ENCODE measurements around the gene CDKAL1. TPM values are rescaled to one million over a fixed set of nuclear protein-coding genes. Genes with fewer than 3 reads are reported as not detected.

Gene CDKAL1
- total and polyA plus RNA-seq, 10 donors: 4.8 to 26.9 (median 20.1) TPM

DNA sequence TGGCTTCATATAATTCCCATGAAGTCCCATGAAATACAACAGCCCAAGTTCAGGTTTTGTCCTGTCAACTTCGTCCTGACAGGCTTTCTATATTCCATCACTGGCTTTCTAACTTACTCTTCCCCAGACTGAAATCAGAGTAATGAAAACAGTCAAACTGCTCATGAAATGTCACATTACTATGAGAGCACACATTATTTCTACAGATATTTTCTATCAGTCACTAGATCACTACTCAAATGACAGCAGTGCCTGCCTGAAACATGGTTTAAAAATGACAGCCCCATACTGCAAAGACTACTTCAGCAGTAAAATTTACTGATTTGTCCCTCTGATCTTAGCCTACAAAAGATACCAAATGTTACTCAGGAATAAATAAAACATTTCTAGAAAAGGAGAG, 616.4 kb downstream of the CDKAL1 start:
- H3K4me1 ChIP-seq: peaks cover 0 to 2% (median 0%) of the 10 kb centered on the region in 6 donors
- no peaks in the 10 kb centered on the region for H3K36me3 ChIP-seq
- H3K27ac ChIP-seq: no peak overlapping the region
- 83 to 100% (median 90%) methylated on average over 1 of the region's 1 CpG for WGBS, 5 donors
- H3K27me3 ChIP-seq (replicated peaks in 1 of 7): no peaks in the 10 kb centered on the region
- DNase-seq: no peak
- H3K9me3 ChIP-seq: no peaks in the 10 kb centered on the region
- TF ChIP-seq POLR2AphosphoS5 (IDR thresholded peaks at IDR 0.05): no peak
- intact Hi-C loops (cut with DNase I; ENCODE audit: low total_unique reads): no loop called here
- H3K4me3 ChIP-seq: no peak overlapping the region

DNA sequence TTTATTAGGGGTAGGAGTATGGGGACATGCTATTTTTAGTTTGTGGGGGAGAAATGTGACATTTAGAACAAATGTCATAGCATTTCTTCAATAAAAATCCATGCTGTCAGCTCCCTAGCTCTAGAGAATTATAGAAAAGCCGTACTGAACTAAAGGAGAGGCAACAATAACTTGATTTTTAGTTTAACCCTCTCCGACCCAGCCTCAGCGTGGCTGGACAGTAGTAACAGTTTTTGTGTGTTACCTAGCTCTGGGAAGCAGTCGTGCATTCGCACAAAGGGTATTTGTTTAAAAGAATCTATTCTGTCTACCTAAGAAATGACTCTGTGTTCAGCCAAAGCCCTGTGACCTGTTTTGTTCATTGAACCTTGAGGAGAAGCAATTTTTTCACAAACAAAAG, 616.9 kb downstream of the CDKAL1 start:
- 82 to 95% (median 93%) methylated on average over 5 of the region's 5 CpGs for WGBS, 5 donors
- Histone ChIP-seq H3K4me3 (no peak overlapping the region), H3K27me3 (replicated peaks in 1 of 7) (no peaks in the 10 kb centered on the region), H3K9me3 (no peaks in the 10 kb centered on the region), H3K36me3 (no peaks in the 10 kb centered on the region), H3K4me1 (peaks cover 0 to 2% (median 0%) of the 10 kb centered on the region in 6 donors), H3K27ac (no peak overlapping the region)
- intact Hi-C loops (cut with DNase I; ENCODE audit: low total_unique reads): no loop called here
- no peak for TF ChIP-seq POLR2A (IDR thresholded peaks at IDR 0.05)
- no peak for TF ChIP-seq POLR2AphosphoS5 (IDR thresholded peaks at IDR 0.05)
- TF ChIP-seq, protein P1, sequence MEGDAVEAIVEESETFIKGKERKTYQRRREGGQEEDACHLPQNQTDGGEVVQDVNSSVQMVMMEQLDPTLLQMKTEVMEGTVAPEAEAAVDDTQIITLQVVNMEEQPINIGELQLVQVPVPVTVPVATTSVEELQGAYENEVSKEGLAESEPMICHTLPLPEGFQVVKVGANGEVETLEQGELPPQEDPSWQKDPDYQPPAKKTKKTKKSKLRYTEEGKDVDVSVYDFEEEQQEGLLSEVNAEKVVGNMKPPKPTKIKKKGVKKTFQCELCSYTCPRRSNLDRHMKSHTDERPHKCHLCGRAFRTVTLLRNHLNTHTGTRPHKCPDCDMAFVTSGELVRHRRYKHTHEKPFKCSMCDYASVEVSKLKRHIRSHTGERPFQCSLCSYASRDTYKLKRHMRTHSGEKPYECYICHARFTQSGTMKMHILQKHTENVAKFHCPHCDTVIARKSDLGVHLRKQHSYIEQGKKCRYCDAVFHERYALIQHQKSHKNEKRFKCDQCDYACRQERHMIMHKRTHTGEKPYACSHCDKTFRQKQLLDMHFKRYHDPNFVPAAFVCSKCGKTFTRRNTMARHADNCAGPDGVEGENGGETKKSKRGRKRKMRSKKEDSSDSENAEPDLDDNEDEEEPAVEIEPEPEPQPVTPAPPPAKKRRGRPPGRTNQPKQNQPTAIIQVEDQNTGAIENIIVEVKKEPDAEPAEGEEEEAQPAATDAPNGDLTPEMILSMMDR (IDR thresholded peaks at IDR 0.05 in 8 of 11, conservative IDR thresholded peaks at IDR 0.05 in 3 of 11): no peak
- no peak for DNase-seq

DNA sequence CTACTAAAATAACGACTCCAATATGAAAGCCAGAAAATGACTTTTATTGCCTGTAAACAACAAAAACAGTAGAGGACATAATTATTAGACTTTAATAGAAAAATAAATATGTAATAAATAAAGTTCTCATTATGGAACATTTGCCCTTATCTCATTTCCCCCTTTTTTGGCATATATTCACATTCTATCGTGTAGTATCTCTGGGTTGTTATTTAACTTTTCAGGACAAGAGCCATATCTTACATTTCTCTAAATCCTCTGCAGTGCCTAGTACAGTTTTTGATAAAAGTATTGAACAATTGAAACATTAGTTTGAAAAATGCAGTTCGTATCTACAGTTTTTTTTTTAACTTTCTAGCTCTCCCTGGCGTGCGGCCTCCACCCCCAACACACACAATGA, 617.3 kb downstream of the CDKAL1 start:
- Histone ChIP-seq H3K27ac (no peak overlapping the region), H3K36me3 (no peaks in the 10 kb centered on the region), H3K27me3 (replicated peaks in 1 of 7) (no peaks in the 10 kb centered on the region), H3K4me1 (peaks cover 0 to 2% (median 0%) of the 10 kb centered on the region in 6 donors), H3K4me3 (no peak overlapping the region), H3K9me3 (no peaks in the 10 kb centered on the region)
- TF ChIP-seq POLR2A (IDR thresholded peaks at IDR 0.05) (no peak), POLR2AphosphoS5 (IDR thresholded peaks at IDR 0.05) (no peak)
- TF ChIP-seq, protein P1 (IDR thresholded peaks at IDR 0.05 in 8 of 11, conservative IDR thresholded peaks at IDR 0.05 in 3 of 11): no peak
- intact Hi-C loops (cut with DNase I; ENCODE audit: low total_unique reads): no loop called here
- no peak for DNase-seq
- WGBS, 5 donors: 89 to 94% (median 92%) methylated on average over 5 of the region's 5 CpGs

DNA sequence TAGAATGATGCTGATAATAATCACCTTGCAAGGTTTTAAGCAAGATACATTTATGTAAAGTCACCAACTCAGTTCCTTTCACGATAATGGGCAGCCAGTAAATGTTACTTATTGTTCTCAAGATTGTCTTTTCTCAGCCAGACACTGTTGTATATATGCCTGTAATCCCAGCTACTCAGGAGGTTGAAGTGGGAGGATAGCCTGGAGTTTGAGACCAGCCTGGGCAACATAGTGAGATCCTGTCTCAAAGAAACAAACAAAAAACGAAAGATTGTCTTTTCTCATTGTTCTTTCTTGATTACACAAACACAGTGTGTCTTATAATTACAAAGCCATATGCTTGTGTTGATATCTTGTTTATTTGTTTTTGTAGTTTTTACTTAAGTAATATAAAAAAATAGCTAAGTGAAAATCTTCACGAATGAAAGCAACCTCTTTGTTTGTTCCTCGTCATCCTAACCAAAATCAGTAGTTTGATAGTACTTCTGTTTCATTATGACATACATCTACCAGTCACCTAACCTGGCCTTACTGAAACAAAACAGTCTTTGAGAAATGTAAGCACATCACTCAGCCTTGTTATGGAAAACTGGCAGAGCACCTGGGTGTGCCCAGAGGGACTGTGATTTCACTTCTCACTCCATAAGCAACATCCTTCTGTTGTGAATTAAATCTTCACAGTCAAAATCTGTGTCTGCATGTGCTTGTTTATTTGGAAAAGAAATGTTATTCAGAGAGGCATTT, 623.1 kb downstream of the CDKAL1 start:
- DNase-seq: no peak
- 74 to 92% (median 86%) methylated on average over 4 of the region's 4 CpGs for WGBS, 5 donors
- no peak overlapping the region for H3K27ac ChIP-seq
- H3K36me3 ChIP-seq: no peaks in the 10 kb centered on the region
- no peaks in the 10 kb centered on the region for H3K9me3 ChIP-seq
- no peaks in the 10 kb centered on the region for H3K4me1 ChIP-seq
- H3K27me3 ChIP-seq (replicated peaks in 1 of 7): no peaks in the 10 kb centered on the region
- TF ChIP-seq POLR2A (IDR thresholded peaks at IDR 0.05): no peak
- no peak for TF ChIP-seq POLR2AphosphoS5 (IDR thresholded peaks at IDR 0.05)
- TF ChIP-seq, protein P1 (IDR thresholded peaks at IDR 0.05 in 8 of 11, conservative IDR thresholded peaks at IDR 0.05 in 3 of 11): no peak
- no peak overlapping the region for H3K4me3 ChIP-seq
- intact Hi-C loops (cut with DNase I; ENCODE audit: low total_unique reads): no loop called here

All from spleen (tissue), 11 donors.